HG03060 (cell line): ENCODE data around the gene PTPRN2.
"Not testable (repeated sequence)": the region's sequence is repeated elsewhere in the genome, so short reads cannot be mapped to it uniquely, and the experiment has no call there.

Source experiments
- ATAC-seq: cut with Tn5 transposase; IDR thresholded peaks from one replicate; pipeline ENCODE4 v1.9.1; 2021; ENCODE audit warnings: low read depth, moderate number of reproducible peaks; ENCODE audit not compliant: unreplicated experiment

PTPRN2 gene

DNA sequence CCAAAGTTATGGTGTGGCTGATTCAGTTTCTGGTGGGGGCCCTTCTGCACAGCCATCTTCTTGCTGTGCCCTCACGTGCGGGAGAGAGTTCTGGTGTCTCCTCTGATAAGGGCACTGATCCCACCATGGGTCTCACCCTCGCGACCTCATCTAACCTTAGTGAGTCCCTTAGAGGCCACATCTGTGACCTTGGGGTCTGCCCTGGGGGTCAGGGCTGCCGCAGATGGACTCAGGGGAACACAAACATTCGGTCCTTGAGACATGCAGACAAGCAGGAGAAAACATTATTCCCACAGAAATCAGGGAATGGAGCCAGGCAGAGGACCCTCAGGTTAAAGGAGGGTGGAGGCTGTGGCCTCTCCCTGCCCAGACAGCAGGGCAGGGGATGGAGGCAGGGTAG is 1072.9 kb downstream of the PTPRN2 start:
- no peak for ATAC-seq

DNA sequence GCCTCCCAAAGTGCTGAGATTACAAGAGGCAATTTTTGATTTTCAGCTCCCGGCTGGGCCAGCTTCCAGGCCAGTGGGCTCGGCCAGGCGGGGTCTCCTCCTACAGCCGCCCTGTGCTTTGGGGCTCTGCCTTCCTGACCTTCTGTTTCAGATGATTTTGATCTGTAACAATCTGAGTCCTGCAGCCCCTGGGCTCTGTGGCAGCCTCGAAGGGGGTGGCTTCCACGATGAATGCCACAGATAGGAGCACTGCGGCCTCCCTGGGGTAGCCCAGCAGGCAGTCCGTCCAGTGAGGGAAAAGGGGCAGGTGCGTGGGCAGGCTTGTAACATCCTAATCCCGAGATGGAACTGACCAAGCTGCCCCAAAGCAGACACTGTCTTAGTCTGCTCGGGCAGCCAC is 1073.3 kb downstream of the PTPRN2 start:
- no peak for ATAC-seq

DNA sequence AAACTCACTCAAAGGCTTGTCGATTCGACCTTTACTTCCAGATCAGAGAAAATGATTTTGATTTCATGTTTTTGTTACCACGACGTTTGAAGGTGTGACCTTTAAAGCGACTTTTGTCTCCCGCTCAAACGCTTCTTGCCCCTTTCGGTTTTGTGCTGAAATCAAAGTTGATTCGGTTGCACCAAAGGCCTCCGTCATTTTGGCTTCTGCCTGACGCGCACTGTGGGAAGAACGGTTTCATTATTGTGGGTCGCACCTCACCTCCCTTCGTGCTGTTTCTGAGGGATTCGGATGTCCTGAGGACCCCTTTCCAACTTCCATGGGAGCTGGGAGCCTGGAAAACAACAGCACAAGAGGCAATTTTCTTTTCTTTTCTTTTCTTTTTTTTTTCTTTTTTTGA is 1073.9 kb downstream of the PTPRN2 start:
- no peak for ATAC-seq

DNA sequence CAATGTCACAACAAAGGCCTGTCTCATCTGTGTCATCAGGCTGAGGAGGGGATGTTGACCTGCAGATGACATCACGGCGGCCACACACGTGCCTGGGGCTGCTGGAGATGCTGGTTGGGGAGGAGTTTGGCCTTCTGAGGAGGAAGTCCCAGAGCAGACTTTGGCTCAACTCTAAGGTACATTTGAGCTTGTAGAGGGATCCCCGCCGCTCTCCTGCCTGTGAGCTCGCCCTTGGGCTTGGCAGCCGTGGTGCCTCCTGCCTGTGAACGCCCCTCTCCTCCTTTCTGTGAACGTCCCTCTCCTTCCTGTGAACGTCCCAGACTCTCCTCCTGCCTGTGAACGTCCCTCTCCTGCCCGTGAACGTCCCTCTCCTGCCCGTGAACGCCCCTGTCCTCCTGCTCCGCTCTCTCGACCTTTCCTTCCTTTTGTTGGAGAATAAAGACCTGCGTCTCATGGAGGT is 1074.4 kb downstream of the PTPRN2 start:
- no peak for ATAC-seq

DNA sequence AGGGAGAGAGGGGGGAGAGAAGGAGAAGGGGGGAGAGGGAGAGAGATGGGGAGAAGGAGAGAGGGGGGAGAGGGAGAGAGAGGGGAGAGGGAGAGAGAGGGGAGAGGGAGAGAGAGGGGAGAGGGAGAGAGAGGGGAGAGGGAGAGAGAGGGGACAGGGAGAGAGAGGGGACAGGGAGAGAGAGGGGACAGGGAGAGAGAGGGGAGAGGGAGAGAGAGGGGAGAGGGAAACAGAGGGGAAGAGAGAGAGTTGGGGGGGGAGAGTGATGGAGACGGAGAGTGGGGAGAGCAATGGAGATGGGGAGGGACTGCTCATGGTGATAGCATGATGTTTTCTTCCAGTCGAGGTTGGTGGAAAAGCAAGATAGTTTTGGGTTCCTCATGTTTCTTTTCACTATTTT is 1078.4 kb downstream of the PTPRN2 start:
- ATAC-seq: no peak

DNA sequence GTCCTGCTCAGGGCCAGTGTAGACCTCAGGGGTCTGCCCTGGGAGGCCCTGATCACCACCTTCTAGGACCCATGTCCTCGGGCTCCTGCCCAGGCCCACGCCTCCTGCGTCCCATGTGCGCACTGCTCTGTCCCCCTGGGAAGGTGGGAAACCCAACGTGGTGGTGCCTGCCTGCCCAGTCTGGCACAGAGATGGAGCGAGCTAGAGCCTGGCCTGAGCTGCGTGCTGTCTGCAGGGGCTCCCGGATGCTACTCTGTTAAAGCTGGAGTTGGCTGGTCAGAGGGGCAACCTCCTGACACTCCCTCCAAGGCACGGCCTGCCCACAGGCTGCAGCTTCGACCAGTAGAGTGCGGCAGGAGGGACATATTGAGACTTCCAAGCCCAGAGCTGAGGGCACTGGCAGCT is 1079.1 kb downstream of the PTPRN2 start:
- ATAC-seq: no peak

DNA sequence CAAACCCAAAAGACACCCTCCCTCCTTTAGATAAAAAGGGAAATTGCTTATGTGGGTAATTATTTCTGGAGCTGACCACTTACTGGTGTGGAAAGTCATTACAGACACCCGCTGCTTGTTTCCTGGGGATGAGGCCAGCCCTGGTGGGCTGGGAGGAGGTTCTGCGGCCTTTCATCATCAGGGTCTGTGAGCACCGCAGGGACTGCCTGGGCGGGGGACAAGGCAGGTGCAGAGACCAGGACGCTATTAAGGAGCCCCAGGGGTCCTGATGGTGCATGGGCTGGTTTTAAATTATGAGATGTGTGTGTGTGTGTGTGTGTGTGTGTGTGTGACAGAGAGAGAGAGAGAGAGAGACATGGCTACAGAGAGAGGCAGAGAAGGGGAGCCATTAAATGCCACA is 1079.6 kb downstream of the PTPRN2 start:
- no peak for ATAC-seq

DNA sequence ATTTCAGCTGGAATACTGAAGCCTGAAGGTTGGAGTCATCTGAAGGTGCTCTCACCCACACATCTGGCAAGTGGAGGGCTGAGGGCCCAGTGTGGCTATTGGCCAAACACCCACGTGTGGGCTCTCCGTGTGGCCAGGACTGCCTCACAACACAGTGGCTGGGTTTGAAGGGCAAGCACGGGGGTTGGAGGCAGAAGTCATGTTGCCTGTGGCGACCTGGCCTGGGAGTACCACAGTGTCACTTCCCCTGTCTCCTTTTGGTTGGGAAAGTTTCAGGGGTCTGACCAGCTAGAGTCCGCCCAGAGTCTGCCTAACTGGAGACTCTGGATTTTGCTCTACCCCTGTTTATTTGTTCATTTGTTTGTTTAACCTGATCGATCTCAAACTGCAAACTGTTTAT is 1081.4 kb downstream of the PTPRN2 start:
- no peak for ATAC-seq

DNA sequence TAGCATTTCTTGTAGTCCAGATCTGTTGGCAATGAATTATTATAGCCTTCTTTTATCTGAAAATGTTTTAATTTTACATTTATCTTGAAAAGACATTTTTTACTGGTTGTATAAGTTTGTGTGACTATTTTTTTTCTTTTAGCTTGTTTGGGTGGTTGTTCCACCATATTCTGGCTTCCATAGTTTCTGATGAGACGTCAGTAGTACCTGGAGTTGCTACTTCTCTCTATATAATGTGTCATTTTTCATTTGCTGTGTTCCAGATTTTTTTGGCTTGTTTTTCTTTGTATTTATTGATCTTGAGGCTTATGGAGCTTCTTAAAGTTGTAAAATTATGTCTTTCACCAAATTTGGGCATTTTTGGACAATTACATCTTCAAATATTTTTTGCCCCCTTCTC is 1082.0 kb downstream of the PTPRN2 start:
- no peak for ATAC-seq

DNA sequence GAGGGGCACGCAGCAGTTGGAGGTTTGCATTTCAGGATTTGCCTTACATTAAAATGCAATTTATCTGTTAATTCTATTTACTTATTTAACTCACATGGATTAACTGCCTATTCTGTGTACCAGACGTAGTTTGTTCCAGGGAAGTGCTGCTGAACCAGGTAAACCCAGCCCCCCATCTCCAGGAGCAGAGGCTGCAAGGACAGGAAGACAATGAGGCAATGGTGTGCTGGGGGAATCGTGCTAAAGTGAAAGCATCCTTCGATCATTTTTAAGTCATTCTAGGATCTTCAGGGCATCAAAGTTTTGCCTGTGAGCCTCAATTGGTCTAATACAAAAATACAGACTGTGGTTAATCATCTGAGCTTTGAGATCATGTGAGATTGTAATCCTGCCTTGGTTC is 1084.4 kb downstream of the PTPRN2 start:
- no peak for ATAC-seq

DNA sequence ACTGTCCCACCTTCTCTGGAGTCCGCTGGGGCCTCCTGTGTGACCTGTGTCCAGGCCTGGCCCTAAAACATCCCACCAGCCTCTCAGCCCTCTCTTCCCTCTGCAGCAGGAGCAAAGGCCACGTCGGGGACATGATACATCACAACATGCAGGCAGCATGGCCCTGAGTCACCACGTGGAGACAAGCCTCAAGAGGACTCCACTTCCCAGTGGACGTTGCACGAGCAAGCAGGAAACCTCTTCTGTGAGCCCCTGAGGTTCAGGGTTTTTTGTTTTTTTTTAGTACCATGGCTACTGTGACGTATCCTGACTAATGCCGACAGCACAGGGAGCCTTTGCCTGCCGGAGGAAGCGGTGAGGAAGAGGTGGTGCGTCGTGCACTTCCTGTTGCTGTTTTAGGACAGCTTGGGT is 1084.9 kb downstream of the PTPRN2 start:
- ATAC-seq: no peak

DNA sequence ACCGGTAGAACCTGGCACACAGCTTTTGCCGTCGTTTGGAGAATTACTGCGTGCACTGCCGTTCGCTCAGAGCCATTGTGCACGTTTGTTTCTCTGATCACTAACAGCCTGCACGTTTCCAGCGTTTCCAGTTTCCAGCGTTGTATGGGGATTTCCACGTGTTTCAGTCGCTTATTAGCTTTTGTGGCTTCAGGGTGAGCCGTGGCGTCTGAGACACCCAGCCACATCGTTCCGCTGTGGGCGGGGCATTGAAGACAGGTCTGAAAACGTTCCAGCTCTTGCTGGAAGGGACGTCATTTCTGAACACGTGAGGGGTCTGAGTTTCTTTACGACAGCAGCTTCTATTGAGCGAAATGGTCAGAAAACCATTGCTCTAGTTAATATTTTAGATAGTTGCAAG is 1086.0 kb downstream of the PTPRN2 start:
- no peak for ATAC-seq

DNA sequence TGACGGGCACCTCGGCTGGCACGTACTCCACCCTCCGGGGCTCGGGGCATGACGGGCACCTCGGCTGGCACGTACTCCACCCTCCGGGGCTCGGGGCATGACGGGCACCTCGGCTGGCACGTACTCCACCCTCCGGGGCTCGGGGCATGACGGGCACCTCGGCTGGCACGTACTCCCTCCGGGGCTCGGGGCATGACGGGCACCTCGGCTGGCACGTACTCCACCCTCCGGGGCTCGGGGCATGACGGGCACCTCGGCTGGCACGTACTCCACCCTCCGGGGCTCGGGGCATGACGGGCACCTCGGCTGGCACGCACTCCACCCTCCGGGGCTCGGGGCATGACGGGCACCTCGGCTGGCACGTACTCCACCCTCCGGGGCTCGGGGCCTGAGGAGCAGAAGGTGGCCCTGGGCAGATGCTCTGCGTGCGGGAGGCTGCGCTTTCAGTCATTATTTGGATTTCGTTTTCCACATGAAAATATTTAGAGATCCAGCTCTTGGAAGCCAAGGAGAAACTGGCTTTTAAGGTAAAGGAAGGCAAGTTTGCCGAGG is 1086.6 kb downstream of the PTPRN2 start:
- not testable (repeated sequence) for ATAC-seq

DNA sequence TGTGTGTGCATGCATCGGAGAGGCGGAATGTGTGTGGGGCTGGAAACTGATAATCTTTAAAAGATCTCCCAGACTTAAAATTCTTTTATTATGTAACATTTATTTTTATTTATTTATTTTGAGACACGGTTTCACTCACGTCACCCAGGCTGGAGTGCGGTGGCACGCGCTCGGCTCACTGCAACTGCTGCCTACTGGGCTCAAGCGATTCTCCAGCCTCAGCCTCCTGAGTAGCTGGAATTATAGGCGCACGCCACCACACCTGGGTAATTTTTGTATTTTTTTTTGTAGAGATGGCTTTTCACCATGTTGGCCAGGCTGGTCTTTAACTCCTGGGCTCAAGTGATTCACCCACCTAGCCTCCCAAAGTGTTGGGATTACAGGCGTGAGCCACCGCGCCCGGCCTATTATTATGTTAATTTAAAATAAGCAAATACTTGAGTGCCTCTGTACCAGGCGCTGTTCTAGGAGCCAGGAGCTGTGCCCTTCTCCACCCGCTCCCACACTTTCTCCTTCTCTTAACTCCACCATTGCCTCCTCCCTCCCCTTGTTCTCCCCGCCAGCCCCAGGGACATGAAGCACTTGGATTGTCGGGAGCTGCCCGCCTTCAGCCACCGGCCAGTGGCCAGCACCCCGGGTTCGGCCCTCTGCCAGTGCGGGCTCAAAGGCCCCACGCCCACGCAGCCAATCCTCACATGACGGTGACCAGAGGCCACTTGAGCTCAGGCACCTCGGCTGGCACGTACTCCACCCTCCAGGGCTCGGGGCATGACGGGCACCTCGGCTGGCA is 1087.3 kb downstream of the PTPRN2 start:
- no peak for ATAC-seq

DNA sequence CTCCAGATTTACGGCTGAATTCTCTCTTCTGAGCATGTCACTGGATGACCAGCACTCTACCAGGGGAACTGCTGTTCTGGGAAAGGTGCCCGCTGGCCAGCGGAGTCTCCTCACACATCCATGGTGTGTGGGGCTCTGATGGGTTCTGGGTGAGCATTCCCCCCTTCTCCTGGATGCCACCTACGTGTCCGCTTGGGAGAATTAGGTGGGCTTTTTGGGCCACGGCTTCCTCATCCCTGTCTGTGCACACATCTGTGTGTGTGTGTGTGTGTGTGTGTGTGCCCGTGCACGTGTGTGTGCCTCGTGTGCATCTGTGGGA is 1087.8 kb downstream of the PTPRN2 start:
- no peak for ATAC-seq

DNA sequence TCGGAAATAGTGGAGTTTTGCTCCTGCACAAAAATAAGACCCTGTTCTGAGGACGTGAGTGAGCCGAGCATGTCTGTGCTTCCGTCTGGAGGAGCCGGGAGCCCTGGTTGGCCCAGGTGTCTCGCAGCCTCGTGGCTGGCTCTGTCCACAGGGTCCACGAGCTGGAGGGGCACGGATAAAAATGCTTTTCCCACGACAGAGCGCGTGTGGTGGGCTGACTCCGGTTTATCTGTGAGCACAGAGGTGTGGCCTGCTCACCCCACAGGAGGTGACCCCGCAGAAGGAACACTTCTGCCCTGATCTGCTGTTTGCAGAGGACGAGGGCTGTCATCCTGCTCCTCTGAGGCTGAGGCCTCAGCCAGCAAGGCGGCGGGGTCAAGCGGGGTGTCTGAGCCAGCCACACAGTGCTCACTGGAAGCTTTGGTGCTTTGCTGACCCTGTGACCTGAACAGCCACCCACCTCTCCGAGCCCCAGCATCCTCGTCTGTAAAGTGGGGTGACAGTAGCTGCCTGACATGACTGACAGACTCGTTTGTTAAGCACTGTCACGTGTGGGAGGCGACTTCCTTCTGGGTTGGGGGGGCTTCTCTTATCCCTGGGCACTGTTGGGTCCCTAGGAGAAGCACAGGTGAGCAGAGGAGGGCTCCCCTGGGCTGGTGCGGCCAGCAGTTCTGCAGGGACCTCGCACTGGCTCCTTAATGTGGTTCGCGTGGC is 1088.3 kb downstream of the PTPRN2 start:
- no peak for ATAC-seq

DNA sequence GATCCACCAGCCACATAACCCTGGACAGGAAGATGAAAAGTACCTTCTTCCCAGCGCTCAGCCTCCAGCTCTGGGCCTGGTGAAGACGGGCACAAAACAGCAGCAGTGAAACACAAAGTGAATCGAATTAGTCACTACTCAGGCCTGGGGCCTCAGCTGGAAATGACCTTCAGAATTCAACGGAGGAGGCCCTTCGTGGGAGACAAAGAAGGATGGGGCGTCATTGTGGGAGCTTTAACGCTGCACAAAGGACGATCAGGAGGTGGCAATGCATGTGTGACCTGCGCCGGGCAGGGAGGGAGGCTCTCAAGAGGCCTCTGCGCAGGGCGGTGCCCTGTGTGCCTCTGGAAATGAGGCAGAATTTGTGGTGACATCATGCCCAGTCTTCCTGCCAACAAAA is 1089.0 kb downstream of the PTPRN2 start:
- no peak for ATAC-seq

DNA sequence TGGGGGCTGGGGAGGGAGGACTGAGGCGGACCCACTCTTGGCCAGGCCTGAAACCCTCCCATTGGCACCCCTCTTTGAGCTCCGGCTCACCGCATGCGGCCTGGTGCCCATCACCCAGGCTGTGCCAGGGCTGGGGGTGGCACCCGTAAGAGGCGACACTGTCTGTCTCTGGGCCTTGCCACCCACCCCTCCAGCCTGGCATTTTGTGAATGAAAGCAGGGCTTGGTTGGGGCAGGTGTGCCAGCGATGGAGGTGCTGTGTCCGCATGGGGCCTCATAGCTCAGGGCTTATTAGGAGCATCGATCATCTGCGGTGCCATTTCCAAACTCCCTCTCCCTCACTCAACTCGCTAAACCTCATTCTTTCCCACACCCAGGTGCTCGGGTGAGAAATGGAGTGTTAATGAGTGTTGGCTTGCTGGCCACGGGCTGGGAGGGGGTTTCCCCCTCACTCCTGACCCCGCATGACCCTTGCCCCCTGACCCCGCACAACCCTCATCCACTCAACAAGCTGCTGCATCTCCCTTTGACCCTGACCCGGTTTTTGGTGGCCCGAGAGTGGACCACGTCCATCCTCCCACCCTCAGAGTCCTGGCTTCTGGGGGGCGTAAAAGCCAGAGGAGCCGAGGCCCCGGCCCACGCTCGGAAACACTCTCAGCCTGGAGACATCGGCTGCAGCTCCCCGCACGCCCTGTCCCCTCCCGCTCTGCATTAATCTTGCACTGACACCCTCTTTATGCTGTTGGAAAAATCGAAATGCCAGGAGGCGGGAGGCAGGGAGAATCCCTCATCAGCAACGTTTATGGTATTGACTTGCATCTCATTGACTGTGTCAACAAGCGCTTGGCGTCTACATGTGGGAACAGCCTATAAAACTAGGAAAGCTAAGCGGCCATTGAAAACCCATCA is 1089.6 kb downstream of the PTPRN2 start:
- ATAC-seq: no peak

DNA sequence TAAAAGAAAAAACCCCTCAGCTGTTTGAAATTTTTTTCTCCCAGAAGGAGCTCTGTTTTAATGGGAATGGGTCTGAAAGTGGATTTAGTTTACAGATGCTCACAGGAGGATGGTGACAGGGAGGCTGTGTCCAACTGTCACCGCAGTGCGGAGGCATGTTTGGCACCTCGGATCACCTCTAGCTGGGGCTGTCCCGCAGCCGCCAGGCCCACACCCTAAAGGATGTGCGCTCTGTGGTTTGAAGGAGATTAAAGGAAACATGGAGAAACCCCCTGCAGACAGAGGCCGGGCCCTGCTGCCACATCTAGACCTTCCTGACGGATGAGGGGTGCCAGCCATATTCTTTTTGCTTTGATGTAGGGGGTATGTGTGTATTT is 1090.3 kb downstream of the PTPRN2 start:
- no peak for ATAC-seq

DNA sequence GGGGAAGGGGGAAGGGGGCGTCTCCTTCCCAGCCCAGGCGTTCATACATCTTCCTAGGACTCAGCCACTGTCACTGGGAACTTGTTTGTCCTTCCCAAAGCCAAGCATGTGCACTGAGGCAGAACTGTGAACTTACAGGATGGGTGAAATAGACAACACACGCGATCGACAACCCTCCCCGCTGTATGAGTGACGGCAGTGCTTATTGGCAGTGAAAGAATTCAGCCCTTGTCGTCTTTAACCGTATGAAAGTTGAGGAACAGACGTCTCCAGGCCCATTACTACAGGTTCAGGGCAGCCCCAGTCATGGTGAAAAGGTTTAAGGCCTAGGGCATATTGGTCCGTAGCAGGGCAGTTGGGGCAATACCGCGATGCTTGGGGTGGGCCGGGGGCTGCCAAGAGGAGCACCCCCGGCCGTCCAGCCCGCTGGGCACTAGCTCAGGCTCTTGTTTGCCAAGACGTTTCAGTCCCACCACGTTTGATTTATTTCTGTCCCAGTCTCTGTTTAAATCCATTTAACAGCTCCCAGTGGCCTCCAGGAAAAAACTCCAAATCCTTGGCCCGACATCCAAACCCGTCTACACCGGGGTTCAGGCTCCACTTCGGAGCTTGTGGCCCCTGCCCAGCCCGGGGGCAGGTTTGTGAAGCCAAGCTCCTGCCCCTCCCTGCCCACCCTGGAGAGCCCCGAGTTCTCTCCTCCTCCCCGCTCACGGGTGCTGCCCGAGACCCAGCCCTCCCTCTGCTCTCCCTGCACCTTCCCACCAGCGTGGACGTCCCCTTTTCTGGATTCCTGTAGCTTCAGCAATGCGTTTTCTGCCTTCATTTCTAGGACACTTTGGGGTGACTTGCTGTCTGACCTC is 1091.0 kb downstream of the PTPRN2 start:
- no peak for ATAC-seq
